Prostate gland (tissue), 2 donors: ENCODE data around the gene NUCKS1. TPM values are rescaled to one million over a fixed set of nuclear protein-coding genes. Genes with fewer than 3 reads are reported as not detected.
A peak's percentile ranks its signal among the peaks of the same experiment; 100 is the strongest.

ENCODE experiments used
- DNase-seq: peaks from one replicate; pipeline ENCODE4 v3.0.0-alpha.2; 2019; ENCODE audit warnings: low spot score
- H3K27ac ChIP-seq, 2 donors: fragments of 200-600 bp; sonication (generic); 2 replicates each; pipeline ENCODE4 v1.5.1; 2017 to 2019
- H3K27me3 ChIP-seq: fragments of 200-600 bp; sonication (generic); replicated peaks from 2 replicates; pipeline ENCODE4 v1.5.1; 2019; ENCODE audit not compliant: insufficient read depth
- H3K36me3 ChIP-seq, 2 donors: fragments of 200-600 bp; sonication (generic); 1 replicate in 1 of 2; 2 replicates in 1 of 2; pipeline versions ENCODE4 v1.5.1 to v1.8.1; 2017 to 2019
- H3K4me1 ChIP-seq: fragments of 200-600 bp; sonication (generic); replicated peaks from 2 replicates; pipeline ENCODE4 v1.5.1; 2019
- H3K4me3 ChIP-seq, 2 donors: fragments of 200-600 bp; sonication (generic); 2 replicates each; pipeline ENCODE4 v1.5.1; 2017 to 2019
- H3K9me3 ChIP-seq: fragments of 200-600 bp; sonication (generic); 2 replicates; pipeline ENCODE4 v1.5.1; 2017
- CTCF ChIP-seq, 4 experiments: fragments of 200-600 bp in 2 of 4; fragments of 450-650 bp in 2 of 4; sonication (generic) in 2 of 4; IDR thresholded peaks; 1 replicate in 3 of 4; 2 replicates in 1 of 4; pipeline ENCODE4 v1.5.1; 2016 to 2019; ENCODE audit warnings: antibody characterized with exemption in 4 of 4, mild to moderate bottlenecking in 2 of 4, moderate library complexity in 2 of 4
- POLR2A ChIP-seq: fragments of 450-650 bp; IDR thresholded peaks from one replicate; pipeline ENCODE4 v1.6.1; 2016; ENCODE audit warnings: antibody characterized with exemption, mild to moderate bottlenecking
- POLR2AphosphoS5 ChIP-seq: sonication (generic); formaldehyde crosslinking; IDR thresholded peaks from one replicate; pipeline ENCODE4 v1.6.1; 2017; ENCODE audit warnings: antibody characterized with exemption
- WGBS: methylation state at CpG from one replicate; pipeline ENCODE4 v1.1.5; 2018; 5-methylcytosine and 5-hydroxymethylcytosine counted together
- intact Hi-C: fragments of 100-400 bp; cut with DNase I; formaldehyde crosslinking; loops from one replicate; pipeline ENCODE4 v1.14.2; 2022
- total RNA-seq, 2 donors: library from RNA; depleted of rRNA; stranded (reverse); fragments of >200 nt; gene quantifications; one replicate each; pipeline ENCODE4 v1.1.0, GENCODE V29; 2016

NUCKS1 gene
- total RNA-seq, 2 donors from 2014 or later: 102 to 111 TPM

- H3K36me3 ChIP-seq: no peaks in the 10 kb centered on the region
- DNase-seq: no peak
- H3K4me1 ChIP-seq: no peaks in the 10 kb centered on the region
- H3K27me3 ChIP-seq: no peaks in the 10 kb centered on the region
- no peak overlapping the region for H3K4me3 ChIP-seq
- no peaks in the 10 kb centered on the region for H3K9me3 ChIP-seq
- TF ChIP-seq CTCF (IDR thresholded peaks at IDR 0.05): no peak
- no peak for TF ChIP-seq POLR2AphosphoS5
- TF ChIP-seq POLR2A: no peak
- 47% methylated on average over 4 of the region's 4 CpGs for WGBS
- intact Hi-C loops: no loop called here
- H3K27ac ChIP-seq: no peak overlapping the region
Measured at GRCh38 chr1:205786601-205787000, 36.6 kb upstream of the NUCKS1 start.

- H3K27ac ChIP-seq: no peak overlapping the region
- intact Hi-C loops: no loop called here
Measured at GRCh38 chr1:205785446-205785845, 35.5 kb upstream of the NUCKS1 start.

GRCh38 chr1:205783904-205784303 lies 33.9 kb upstream of the NUCKS1 start:
- WGBS: 28% methylated on average over 4 of the region's 4 CpGs
- Histone ChIP-seq H3K4me1 (no peaks in the 10 kb centered on the region), H3K36me3 (no peaks in the 10 kb centered on the region), H3K27me3 (no peaks in the 10 kb centered on the region), H3K9me3 (no peaks in the 10 kb centered on the region), H3K27ac (peak overlapping the region in 1 of 2 donors; percentile 66), H3K4me3 (no peak overlapping the region)
- intact Hi-C loops: no loop called here
- DNase-seq: peak; percentile 14
- TF ChIP-seq POLR2A (no peak), POLR2AphosphoS5 (peak; percentile 10)

More at GRCh38 chr1:205785446-205785845, 35.5 kb upstream of the NUCKS1 start:
- H3K4me1 ChIP-seq: no peaks in the 10 kb centered on the region
- DNase-seq: no peak
- H3K36me3 ChIP-seq: no peaks in the 10 kb centered on the region
- WGBS: 93% methylated on average over 9 of the region's 9 CpGs
- TF ChIP-seq POLR2A (no peak), POLR2AphosphoS5 (no peak), CTCF (IDR thresholded peaks at IDR 0.05) (no peak)
- no peaks in the 10 kb centered on the region for H3K27me3 ChIP-seq
- H3K4me3 ChIP-seq: no peak overlapping the region
- H3K9me3 ChIP-seq: no peaks in the 10 kb centered on the region

GRCh38 chr1:205783433-205783795 lies 33.4 kb upstream of the NUCKS1 start:
- H3K36me3 ChIP-seq: no peaks in the 10 kb centered on the region
- no peaks in the 10 kb centered on the region for H3K9me3 ChIP-seq
- no peak for TF ChIP-seq CTCF (IDR thresholded peaks at IDR 0.05)
- TF ChIP-seq POLR2A: no peak
- no peak for TF ChIP-seq POLR2AphosphoS5
- H3K27ac ChIP-seq: peak overlapping the region in 1 of 2 donors; percentile 66
- H3K4me3 ChIP-seq: no peak overlapping the region
- intact Hi-C loops: no loop called here
- H3K4me1 ChIP-seq: no peaks in the 10 kb centered on the region
- no peak for DNase-seq
- H3K27me3 ChIP-seq: no peaks in the 10 kb centered on the region

GRCh38 chr1:205782627-205783432 lies 32.8 kb upstream of the NUCKS1 start:
- Histone ChIP-seq H3K9me3 (no peaks in the 10 kb centered on the region), H3K4me3 (no peak overlapping the region), H3K4me1 (no peaks in the 10 kb centered on the region), H3K36me3 (no peaks in the 10 kb centered on the region), H3K27me3 (no peaks in the 10 kb centered on the region), H3K27ac (no peak overlapping the region)
- intact Hi-C loops: no loop called here
- no peak for DNase-seq
- 77% methylated on average over 4 of the region's 4 CpGs for WGBS
- TF ChIP-seq CTCF (IDR thresholded peaks at IDR 0.05) (no peak), POLR2A (no peak), POLR2AphosphoS5 (no peak)
